ENCODE measurements around the gene MAP3K3. TPM values are rescaled to one million over a fixed set of nuclear protein-coding genes. Genes with fewer than 3 reads are reported as not detected.

MAP3K3 gene
- total and polyA plus RNA-seq, 9 of the 15 experiments (the other 6 are each of a cell fraction or from before 2014, with no cell fraction given) = 0.69 to 16.5 (median 12.1) TPM

DNA sequence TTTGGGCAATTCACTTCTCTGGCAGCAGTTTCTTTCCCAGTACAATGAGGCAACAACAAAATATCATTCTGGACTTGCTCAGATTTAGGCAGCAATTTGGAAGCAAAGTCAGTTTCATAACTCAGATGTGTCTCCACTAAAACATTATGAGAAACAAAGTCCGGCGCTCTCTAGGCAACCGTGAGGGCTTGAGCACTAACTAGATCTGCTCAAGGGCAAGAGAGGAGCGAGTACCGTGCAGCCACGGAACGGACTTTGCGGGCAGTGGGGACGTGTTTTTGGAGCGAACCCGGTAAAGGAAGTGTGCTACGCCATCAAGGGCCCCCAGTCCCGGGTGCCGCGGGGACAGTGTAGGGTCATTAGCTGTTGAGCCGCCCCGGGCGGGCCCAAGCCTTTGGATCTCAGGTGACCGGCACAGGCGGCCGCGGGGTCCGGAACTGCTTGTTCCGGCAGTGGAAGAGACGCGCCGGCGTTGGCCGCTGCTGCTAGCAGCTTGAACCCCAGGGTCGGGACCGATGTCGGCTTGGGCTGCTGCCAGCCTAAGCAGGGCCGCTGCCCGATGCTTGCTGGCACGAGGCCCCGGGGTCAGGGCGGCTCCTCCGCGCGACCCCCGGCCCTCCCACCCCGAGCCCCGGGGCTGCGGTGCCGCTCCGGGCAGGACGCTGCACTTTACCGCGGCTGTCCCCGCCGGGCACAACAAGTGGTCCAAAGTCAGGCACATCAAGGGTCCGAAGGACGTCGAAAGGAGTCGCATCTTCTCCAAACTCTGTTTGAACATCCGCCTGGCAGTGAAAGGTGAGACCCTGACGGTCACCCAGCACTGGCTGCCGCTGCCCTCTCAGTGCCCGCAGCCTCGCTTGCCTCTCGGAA lies 21.4 kb upstream of the MAP3K3 start, which contains the start of gene TACO1 (continued):
- TF ChIP-seq ZNF274 (IDR thresholded peaks at IDR 0.05; ENCODE audit: borderline replicate concordance, low read depth, low read length) = no peak; the same call in 1 of the 2 replicates
- TF ChIP-seq RFX1 (IDR thresholded peaks at IDR 0.05) = peak; percentile 42; the same call in 1 of the 2 replicates
- 0 out of 2 replicates have a peak, but pooled peaks have one; percentile 56 for TF ChIP-seq HDAC8 (tag; IDR thresholded peaks at IDR 0.05)
- TF ChIP-seq RNF2 (IDR thresholded peaks at IDR 0.05) = peak; percentile 80; the same call in 1 of the 2 replicates
- peak; percentile 45; the same call in 1 of the 2 replicates for TF ChIP-seq BHLHE40 (IDR thresholded peaks at IDR 0.05; ENCODE audit: low read length)
- TF ChIP-seq TAF7 (tag; IDR thresholded peaks at IDR 0.05) = peak; percentile 77
- TF ChIP-seq AFF4 (CRISPR knock-in tag; IDR thresholded peaks at IDR 0.05) = no peak
- TF ChIP-seq POU5F1 (IDR thresholded peaks at IDR 0.05; ENCODE audit: borderline replicate concordance, low read depth, low read length, partially characterized antibody) = no peak
- TF ChIP-seq, protein P1, sequence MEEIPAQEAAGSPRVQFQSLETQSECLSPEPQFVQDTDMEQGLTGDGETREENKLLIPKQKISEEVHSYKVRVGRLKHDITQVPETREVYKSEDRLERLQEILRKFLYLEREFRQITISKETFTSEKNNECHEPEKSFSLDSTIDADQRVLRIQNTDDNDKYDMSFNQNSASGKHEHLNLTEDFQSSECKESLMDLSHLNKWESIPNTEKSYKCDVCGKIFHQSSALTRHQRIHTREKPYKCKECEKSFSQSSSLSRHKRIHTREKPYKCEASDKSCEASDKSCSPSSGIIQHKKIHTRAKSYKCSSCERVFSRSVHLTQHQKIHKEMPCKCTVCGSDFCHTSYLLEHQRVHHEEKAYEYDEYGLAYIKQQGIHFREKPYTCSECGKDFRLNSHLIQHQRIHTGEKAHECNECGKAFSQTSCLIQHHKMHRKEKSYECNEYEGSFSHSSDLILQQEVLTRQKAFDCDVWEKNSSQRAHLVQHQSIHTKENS (CRISPR knock-in tag; IDR thresholded peaks at IDR 0.05) = 0 out of 2 replicates have a peak, but pooled peaks have one; percentile 51
- no peak for TF ChIP-seq ZFP36 (IDR thresholded peaks at IDR 0.05; ENCODE audit: low read depth, low read length, partially characterized antibody)
- TF ChIP-seq, protein P2, sequence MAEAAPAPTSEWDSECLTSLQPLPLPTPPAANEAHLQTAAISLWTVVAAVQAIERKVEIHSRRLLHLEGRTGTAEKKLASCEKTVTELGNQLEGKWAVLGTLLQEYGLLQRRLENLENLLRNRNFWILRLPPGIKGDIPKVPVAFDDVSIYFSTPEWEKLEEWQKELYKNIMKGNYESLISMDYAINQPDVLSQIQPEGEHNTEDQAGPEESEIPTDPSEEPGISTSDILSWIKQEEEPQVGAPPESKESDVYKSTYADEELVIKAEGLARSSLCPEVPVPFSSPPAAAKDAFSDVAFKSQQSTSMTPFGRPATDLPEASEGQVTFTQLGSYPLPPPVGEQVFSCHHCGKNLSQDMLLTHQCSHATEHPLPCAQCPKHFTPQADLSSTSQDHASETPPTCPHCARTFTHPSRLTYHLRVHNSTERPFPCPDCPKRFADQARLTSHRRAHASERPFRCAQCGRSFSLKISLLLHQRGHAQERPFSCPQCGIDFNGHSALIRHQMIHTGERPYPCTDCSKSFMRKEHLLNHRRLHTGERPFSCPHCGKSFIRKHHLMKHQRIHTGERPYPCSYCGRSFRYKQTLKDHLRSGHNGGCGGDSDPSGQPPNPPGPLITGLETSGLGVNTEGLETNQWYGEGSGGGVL (CRISPR knock-in tag; IDR thresholded peaks at IDR 0.05) = no peak
- TF ChIP-seq, protein P3, sequence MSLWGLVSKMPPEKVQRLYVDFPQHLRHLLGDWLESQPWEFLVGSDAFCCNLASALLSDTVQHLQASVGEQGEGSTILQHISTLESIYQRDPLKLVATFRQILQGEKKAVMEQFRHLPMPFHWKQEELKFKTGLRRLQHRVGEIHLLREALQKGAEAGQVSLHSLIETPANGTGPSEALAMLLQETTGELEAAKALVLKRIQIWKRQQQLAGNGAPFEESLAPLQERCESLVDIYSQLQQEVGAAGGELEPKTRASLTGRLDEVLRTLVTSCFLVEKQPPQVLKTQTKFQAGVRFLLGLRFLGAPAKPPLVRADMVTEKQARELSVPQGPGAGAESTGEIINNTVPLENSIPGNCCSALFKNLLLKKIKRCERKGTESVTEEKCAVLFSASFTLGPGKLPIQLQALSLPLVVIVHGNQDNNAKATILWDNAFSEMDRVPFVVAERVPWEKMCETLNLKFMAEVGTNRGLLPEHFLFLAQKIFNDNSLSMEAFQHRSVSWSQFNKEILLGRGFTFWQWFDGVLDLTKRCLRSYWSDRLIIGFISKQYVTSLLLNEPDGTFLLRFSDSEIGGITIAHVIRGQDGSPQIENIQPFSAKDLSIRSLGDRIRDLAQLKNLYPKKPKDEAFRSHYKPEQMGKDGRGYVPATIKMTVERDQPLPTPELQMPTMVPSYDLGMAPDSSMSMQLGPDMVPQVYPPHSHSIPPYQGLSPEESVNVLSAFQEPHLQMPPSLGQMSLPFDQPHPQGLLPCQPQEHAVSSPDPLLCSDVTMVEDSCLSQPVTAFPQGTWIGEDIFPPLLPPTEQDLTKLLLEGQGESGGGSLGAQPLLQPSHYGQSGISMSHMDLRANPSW (CRISPR knock-in tag; IDR thresholded peaks at IDR 0.05) = peak; percentile 53; the same call in 1 of the 2 replicates
- peak; percentile 89 for TF ChIP-seq MTA3 (IDR thresholded peaks at IDR 0.05; ENCODE audit: borderline replicate concordance)
- TF ChIP-seq MCM3 (IDR thresholded peaks at IDR 0.05) = no peak
- 0 out of 2 replicates have a peak, but pooled peaks have one; percentile 7 for TF ChIP-seq ZNF354B (CRISPR knock-in tag; IDR thresholded peaks at IDR 0.05)
- TF ChIP-seq POLR3A (IDR thresholded peaks at IDR 0.05; ENCODE audit: borderline replicate concordance, extremely low read depth, insufficient read depth, insufficient read length) = no peak
- TF ChIP-seq NCOA2 (IDR thresholded peaks at IDR 0.05; ENCODE audit: partially characterized antibody in 2 of 2) = no peak
- no peak for TF ChIP-seq CBFA2T2 (conservative IDR thresholded peaks at IDR 0.05)
